ENCODE results near the gene NUB1. TPM values are rescaled to one million over a fixed set of nuclear protein-coding genes. Genes with fewer than 3 reads are reported as not detected.
"Not testable (repeated sequence)": the region's sequence is repeated elsewhere in the genome, so short reads cannot be mapped to it uniquely, and the experiment has no call there.

The NUB1 gene
- total RNA-seq, 4 donors from 2014 or later, result 50.5 to 60.3 (median 54.8) TPM

DNA sequence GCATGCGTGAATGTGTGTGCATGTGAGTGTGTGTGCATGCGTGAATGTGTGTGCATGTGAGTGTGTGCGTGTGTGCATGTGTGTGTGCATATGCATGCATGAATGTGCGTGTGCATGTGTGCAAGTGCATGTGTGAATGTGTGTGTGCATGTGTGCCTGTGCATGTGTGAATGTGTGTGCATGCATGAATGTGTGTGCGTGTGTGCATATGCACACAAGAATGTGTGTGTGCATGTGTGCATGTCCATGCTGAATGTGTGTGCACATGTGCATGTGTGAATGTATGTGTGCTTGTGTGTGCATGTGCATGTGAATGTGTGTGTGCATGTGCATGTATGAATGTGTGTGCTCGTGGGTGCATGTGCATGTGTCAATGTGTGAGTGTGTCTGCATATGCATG is 42.1 kb upstream of the NUB1 start:
- no peak for ATAC-seq
- WGBS, 2 donors (ENCODE audit: low coverage in 1 of 2), result 82 to 88% methylated on average over 6 of the region's 6 CpGs
- peaks cover 0 to 7% (median 0%) of the 10 kb centered on the region in 3 donors for H3K9me3 ChIP-seq
- no peaks in the 10 kb centered on the region for H3K36me3 ChIP-seq
- no peak overlapping the region for H3K4me3 ChIP-seq
- H3K27ac ChIP-seq, result no peak overlapping the region
- peaks cover 36% of the 10 kb centered on the region for H3K27me3 ChIP-seq
- no peak for TF ChIP-seq POLR2AphosphoS5 (IDR thresholded peaks at IDR 0.05)
- TF ChIP-seq, protein P1, sequence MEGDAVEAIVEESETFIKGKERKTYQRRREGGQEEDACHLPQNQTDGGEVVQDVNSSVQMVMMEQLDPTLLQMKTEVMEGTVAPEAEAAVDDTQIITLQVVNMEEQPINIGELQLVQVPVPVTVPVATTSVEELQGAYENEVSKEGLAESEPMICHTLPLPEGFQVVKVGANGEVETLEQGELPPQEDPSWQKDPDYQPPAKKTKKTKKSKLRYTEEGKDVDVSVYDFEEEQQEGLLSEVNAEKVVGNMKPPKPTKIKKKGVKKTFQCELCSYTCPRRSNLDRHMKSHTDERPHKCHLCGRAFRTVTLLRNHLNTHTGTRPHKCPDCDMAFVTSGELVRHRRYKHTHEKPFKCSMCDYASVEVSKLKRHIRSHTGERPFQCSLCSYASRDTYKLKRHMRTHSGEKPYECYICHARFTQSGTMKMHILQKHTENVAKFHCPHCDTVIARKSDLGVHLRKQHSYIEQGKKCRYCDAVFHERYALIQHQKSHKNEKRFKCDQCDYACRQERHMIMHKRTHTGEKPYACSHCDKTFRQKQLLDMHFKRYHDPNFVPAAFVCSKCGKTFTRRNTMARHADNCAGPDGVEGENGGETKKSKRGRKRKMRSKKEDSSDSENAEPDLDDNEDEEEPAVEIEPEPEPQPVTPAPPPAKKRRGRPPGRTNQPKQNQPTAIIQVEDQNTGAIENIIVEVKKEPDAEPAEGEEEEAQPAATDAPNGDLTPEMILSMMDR (IDR thresholded peaks at IDR 0.05), result no peak
- no peak for TF ChIP-seq POLR2A (IDR thresholded peaks at IDR 0.05)
- TF ChIP-seq EP300 (IDR thresholded peaks at IDR 0.05), result no peak
- H3K4me1 ChIP-seq, result peaks cover 0 to 11% (median 0%) of the 10 kb centered on the region in 3 donors

DNA sequence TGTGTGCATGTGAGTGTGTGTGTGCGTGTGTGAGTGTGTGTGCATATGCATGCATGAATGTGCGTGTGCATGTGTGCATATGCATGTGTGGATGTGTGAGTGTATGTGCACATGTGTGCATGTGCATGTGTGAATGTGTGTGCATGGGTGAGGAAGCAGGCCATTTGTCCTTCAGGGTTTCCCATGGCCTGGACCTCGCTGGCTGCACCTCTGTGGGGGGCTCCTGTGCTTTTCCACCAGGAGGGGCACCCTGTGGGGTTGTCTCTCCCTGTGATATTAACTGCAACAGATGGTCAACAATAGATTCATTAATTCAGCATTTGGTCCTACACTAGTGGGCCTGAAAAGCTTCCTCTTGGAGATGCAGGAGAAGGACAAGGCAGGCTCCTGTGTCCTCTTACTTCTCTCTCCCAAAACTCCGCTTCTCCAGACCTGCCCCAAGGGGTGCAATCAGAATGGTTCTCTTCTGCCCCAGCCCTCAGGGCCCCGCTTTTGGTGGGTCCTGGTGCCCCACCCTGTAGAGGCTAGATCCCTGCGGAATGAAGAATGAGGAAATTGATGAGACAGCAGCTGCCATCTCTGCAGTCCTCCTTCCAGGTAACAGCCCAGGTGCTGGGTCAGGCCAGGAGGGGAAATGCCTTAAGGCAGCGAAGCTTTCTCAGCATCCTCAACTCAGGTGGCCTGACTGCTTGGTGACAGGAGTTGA is 41.5 kb upstream of the NUB1 start:
- Histone ChIP-seq H3K9me3 (peaks cover 0 to 7% (median 0%) of the 10 kb centered on the region in 3 donors), H3K4me1 (peaks cover 0 to 11% (median 0%) of the 10 kb centered on the region in 3 donors), H3K27me3 (peaks cover 40% of the 10 kb centered on the region), H3K27ac (no peak overlapping the region), H3K36me3 (no peaks in the 10 kb centered on the region), H3K4me3 (no peak overlapping the region)
- 77 to 91% methylated on average over 5 of the region's 7 CpGs for WGBS, 2 donors (ENCODE audit: low coverage in 1 of 2)
- TF ChIP-seq POLR2AphosphoS5 (IDR thresholded peaks at IDR 0.05) (no peak), EP300 (IDR thresholded peaks at IDR 0.05) (no peak), POLR2A (IDR thresholded peaks at IDR 0.05) (no peak)
- TF ChIP-seq, protein P1 (IDR thresholded peaks at IDR 0.05), result no peak
- no peak for ATAC-seq

DNA sequence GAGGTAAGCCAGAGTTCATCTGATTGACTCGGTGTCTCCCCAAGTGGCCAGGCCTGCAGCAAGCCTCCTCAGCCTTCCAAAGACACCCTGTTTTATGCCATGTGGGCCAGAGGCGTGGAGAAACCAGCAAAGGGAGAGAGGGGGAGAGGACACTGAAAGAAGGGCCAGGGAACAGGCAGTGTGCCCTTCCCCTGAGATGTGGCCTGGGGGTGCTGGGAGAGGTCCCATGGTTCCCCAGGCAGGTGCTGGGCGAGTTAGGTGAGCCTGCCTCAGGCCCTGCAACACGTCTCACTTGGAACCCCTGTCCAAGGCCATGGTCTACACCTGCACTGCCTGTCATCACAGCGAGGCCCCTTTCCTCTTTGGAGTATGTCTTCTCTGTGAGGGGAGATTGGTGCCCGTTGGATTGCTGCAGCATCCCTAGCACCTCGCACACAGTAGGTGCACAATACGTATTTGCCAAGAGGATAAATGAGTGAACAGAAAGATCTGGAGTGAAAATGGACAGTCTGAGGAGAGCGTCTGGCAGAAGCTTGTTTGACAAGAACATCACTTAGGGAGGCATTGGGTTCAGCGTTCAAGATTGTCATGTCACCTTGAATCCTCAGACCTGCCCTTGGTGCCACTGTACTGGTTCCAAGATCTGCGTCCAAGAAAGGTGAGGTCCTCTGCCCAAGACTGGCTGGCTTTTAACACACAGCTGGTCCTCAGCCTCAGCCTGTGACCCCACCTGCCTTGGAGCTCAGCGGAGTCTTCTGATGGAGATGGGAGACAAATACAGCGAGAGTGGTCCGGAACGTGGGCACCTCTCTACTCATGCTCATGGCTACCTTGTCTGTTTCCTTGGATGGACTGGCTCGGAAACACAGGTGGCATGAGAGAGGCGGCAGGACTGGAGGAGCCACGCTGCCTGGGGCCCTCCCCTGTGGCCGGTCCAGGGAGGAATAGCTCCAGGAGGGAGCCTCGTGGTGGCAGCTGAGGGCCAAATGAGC is 39.8 kb upstream of the NUB1 start:
- H3K4me3 ChIP-seq, result no peak overlapping the region
- TF ChIP-seq EP300 (IDR thresholded peaks at IDR 0.05) (no peak), POLR2AphosphoS5 (IDR thresholded peaks at IDR 0.05) (no peak), POLR2A (IDR thresholded peaks at IDR 0.05) (no peak)
- TF ChIP-seq, protein P1 (IDR thresholded peaks at IDR 0.05), result no peak
- no peaks in the 10 kb centered on the region for H3K9me3 ChIP-seq
- H3K27ac ChIP-seq, result no peak overlapping the region
- H3K36me3 ChIP-seq, result no peaks in the 10 kb centered on the region
- WGBS, 2 donors (ENCODE audit: low coverage in 1 of 2), result 88 to 91% methylated on average over 7 to 15 of the region's 20 CpGs
- H3K4me1 ChIP-seq, result peaks cover 0 to 11% (median 0%) of the 10 kb centered on the region in 3 donors
- H3K27me3 ChIP-seq, result peaks cover 55% of the 10 kb centered on the region
- no peak for ATAC-seq

DNA sequence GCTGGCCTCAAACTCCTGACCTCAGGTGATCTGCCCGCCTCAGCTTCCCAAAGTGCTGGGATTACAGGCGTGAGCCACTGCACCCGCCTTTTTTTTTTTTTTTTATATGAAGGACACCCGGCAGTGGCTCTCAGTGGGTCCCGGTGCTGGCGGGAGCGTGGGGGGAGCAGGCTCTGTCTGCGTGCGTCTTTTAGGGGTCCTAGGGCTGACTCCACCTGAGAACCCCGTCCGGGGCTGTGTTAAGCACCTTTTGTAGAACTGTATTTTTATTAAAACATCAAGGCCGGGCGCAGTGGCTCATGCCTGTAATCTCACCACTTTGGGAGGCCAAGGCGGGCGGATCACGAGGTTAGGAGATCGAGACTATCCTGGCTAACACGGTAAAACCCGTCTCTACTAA is 37.4 kb upstream of the NUB1 start:
- not testable (repeated sequence) for H3K4me3 ChIP-seq, H3K36me3 ChIP-seq, ATAC-seq, H3K9me3 ChIP-seq, H3K27ac ChIP-seq
- Histone ChIP-seq H3K27me3 (peaks cover 77% of the 10 kb centered on the region), H3K4me1 (peaks cover 0 to 11% (median 0%) of the 10 kb centered on the region in 3 donors)
- WGBS, 2 donors (ENCODE audit: low coverage in 1 of 2), result 100% methylated on average over 2 of the region's 19 CpGs; no CpG with 5 or more reads in 1 of the 2 donors

DNA sequence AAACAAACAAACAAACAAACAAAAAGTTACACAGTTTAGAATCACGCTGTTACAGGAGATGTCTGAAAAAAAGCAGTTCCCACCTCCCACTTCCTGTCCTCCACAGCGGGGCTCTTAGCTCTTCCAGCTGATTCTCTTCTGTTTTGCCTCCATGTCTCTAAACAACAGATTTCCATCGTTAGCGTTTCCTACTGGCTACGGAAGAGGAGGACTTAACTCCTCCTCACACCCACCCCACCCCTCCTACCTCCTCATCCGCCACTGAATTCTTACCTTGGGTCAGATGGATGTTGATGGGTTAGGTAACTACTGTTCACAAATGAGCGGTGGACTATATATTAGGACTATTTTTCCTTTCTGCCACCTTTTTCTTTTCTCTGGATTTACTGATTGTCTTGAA is 36.8 kb upstream of the NUB1 start:
- Histone ChIP-seq H3K9me3 (no peaks in the 10 kb centered on the region), H3K4me1 (peaks cover 0 to 11% (median 0%) of the 10 kb centered on the region in 3 donors), H3K27ac (no peak overlapping the region), H3K27me3 (peaks cover 82% of the 10 kb centered on the region), H3K4me3 (no peak overlapping the region), H3K36me3 (no peaks in the 10 kb centered on the region)
- ATAC-seq, result no peak
- WGBS, 2 donors (ENCODE audit: low coverage in 1 of 2), result 4 to 21% methylated on average over 5 to 7 of the region's 7 CpGs
- no peak for TF ChIP-seq POLR2AphosphoS5 (IDR thresholded peaks at IDR 0.05)
- TF ChIP-seq, protein P1 (IDR thresholded peaks at IDR 0.05), result no peak
- no peak for TF ChIP-seq EP300 (IDR thresholded peaks at IDR 0.05)
- TF ChIP-seq POLR2A (IDR thresholded peaks at IDR 0.05), result no peak
